ENCODE data around the gene MPP3.
"Not testable (repeated sequence)": the region's sequence is repeated elsewhere in the genome, so short reads cannot be mapped to it uniquely, and the experiment has no call there.

Gene MPP3

DNA sequence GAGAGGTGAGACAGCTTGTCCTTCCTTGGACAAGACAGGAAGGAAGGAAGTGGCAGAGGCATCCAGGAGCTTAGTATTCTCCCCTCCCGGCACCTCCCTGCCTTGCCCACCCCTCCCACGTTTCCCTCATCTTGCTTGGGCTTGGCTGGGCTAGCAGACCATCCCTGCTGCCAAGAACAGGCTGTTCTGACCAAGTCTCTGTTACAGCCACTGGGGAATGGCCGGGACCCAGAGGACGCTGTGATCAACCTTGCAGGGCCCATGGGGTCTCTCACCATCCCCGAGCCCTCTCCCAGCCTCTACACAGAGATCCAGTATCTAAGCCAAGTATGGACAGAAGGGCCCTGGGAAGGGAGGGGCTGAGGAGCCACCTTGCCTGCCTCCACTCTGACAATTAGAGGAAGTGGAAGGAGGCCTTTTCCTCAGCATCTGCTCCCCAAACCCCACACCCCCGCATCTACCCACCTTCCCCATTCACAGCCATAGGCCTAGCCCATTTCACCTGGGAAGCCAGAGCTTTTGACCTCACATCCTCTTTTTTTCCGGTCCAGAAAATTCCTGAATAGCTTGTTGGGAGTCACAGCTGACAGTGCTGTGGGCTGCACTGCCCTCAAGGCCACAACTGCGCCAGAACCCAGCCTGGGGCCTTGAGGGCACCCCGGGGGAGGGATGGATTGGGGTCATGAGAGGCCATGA lies 28.1 kb upstream of the MPP3 start:
- no peak for DNase-seq

DNA sequence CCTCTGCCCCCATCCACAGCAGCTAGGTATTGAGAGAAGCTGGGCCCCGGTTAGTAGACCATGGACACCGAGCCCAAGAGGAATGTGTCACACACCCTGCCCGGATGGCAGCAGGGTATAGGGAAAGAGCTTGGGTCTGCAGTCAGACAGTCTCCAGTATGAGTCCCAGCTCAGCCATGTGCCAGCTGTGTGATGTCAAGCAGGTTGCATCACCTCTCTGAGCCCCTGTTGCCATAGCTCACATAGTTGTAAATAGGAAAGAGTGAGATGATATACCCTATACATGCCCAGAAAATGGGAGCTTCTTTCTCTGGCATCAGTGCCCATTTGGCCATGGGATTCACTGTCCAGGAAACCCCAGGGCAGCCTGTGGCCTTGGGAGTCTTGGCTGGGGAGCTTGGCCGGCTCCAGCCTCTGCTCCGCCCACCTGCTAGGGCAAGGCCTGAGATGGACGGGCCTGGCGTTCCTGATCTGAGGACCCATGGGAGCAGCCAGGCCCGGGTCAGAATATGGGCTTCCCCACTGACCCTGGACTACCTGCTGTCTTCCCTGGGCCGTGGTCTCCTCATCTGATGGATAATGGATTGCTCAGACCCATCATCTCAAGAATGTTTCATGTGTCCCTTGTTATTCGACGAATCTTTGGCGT lies 27.3 kb upstream of the MPP3 start:
- no peak for DNase-seq

DNA sequence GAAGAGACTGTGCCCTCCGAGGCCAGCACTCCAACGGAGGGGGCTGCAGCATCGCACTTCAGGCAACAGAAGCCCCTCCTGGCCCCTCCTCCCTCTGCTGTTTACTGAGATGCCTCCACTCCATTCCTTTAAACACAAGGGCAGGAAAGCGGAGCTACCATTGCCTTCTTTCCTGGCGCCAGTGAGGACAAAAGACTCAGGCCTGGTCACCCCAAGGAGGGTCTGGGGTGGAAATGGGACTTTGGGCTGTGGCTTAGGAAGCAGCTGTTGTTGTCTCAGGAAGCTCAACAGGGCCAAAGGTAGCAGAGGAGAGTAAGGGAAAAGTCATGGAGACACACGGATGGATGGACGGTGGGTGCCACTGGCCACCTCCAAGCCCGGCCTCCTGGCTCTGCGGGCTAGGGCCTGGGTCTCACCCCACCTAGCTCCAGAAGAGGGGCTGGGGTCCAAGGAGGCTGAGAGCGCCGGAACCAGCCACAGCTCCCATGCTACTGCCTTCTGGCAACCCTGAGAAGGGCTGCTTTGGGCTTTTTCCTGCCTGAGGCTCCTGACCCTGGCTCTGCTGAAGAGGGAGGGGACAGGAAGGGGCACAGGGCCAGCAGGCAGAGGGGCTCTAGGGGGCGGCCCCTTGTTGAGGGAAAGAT lies 25.1 kb upstream of the MPP3 start:
- no peak for DNase-seq

DNA sequence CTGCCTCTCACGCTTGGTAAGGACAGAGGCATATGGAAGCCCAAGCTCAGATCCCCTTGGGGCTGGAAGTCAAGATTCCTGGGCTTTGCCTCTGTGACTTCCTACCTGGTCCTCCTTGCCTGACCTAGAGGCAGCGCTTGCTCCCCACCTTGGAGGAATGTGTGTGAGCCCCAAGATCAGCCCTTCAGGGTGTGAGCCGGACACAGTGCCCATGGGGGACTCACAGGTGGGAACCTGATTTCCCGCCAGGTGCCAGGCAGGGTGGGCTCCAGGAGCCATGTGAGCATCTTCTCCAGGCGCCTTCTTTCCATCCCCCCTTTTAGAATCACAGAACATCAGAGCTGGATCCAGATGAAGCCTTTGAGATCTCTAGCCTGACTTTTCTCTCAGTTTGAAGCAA lies 24.2 kb upstream of the MPP3 start:
- no peak for DNase-seq

DNA sequence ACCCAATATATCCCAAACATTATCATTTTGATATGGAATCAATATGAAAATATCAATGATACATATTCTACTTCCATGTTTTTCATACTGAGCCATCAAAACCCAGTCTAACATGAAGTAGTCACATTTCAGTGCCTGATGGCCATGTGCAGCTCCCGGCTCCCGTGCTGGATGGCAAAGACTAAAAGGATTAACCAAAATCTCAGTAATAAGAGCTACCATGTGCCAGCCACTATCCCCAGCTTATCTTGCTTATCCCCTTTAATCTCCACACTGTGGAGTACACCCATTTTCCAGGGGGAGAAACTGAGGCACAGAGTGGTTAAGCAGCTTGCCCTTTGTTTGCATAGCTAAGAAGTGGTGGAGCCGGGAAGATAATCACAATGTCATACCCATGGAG lies 23.2 kb upstream of the MPP3 start:
- DNase-seq: no peak

DNA sequence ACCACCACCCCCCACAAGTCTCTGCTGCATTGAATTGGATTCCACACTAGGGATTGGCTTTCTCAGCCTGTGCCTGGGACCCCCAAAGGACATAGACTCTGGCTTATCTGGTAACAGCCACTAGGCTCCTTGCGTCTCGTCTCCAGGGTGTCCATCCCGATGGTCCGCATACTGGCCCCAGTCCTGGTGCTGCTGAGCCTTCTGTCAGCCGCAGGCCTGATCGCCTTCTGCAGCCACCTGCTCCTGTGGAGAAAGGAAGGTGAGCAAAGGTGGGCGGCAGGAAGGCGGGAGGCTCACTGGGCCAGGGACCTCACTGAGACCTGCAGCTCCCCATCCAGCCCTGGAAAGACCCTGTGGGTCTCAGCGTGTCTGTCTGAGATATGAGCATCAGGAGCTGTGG lies 22.1 kb upstream of the MPP3 start:
- no peak for DNase-seq

DNA sequence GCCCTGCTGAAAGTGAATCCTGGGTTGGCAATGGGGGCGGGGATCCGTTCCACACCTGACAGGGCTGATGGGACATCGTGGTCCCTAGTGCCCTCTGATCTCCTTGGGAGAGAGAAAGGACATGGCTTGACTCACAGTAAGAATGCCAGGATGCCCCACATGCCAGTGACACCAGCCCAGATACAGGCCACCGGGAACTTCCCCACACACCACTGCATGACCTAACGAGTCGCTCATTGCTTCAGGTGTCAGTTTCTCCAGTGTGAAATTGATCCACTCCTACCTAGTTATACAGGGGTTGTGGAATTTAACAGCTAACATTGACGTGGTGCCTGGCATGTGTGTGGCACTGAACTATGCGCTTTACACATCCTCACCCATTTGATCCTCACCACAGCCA lies 21.6 kb upstream of the MPP3 start:
- DNase-seq: no peak

DNA sequence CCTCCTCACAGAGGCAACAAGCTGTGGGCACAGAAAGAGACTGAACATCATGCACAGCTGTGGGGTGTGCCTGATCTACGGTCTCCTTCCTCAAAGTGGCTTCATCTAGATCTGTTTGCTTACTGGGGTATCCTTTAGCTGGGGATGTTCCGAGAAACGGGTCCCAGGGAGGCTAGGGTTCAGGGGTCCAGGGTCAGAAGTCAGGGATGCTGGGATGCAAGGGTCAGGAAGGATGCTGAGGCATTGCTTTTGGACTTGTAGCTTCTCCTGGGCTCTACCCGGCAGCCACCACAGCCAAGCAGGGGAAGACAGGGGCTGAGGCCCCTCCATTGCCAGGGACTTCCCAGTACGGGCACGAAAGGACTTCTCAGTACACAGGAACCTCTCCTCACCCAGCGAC lies 20.6 kb upstream of the MPP3 start:
- DNase-seq: no peak

DNA sequence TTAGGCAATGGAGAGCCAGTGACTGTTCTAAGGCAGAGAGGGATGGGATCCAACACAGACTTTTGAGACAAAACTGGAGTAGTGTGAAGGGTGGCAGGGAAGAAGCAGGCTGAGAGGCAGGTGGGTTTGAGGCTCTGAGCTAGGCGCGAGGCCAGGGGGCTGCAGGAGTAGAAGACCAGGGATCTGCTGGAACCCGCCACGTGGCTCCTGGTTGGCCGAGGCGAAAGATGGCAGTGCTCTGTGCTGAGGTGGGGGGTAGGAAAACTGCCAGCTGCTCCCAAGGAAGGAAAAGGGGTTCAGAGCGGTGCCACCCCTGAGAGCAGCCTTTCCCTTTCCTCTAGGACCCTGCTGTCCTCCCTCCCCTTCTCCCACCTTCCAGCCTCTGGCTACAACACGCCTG lies 19.6 kb upstream of the MPP3 start:
- no peak for DNase-seq

DNA sequence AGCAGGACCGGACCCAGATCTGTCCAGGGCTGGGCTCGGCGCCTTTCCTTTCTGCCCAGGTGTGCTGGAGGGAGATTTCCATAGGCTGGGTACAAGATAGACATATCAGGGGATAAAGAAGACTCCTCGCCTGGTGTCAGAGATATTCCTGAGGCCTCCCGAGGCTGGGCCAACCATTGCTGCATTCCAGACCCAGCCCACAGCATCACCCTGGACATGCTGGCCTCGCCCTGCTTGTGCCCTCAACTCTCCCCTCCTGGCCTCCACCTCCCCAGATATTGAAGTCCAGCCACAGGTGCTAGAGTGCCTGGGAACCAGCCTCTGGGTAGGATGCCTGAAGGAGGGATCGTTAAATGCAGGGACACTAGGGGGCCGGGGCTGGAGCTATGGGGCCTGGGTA lies 16.2 kb upstream of the MPP3 start:
- no peak for DNase-seq

DNA sequence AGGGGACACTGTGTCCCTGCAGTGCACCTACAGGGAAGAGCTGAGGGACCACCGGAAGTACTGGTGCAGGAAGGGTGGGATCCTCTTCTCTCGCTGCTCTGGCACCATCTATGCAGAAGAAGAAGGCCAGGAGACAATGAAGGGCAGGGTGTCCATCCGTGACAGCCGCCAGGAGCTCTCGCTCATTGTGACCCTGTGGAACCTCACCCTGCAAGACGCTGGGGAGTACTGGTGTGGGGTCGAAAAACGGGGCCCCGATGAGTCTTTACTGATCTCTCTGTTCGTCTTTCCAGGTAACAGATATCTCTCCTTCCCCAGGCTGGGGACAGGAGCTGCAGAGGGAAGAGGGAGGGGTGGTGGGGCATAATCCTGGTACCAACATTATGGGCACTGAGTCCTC lies 15.7 kb upstream of the MPP3 start:
- DNase-seq: no peak

DNA sequence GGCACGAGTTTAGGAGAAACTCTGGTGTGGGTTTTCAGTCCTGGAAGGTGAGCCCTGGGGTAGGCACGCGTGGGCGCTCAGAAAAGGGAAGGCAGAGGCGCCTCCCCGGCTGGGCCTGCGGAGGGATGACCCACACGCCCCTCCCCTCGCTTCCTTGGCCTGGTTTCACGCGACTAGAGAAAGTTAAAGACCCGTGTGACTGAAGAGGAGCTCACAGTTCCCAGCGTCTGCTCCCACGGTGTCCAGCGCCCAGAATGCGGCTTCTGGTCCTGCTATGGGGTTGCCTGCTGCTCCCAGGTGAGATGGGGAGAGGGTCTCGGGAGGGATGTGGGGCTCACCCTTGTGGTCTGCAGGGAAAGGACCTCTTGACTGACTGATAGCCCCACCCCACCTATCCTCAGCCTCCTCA lies 14.0 kb upstream of the MPP3 start, which contains the start of gene CD300LG:
Gene CD300LG, plus strand, starts transcription at position 214 of the 409 bp plus-strand sequence. Its CDS starts 41 bp downstream, at position 255.
- no peak for DNase-seq

DNA sequence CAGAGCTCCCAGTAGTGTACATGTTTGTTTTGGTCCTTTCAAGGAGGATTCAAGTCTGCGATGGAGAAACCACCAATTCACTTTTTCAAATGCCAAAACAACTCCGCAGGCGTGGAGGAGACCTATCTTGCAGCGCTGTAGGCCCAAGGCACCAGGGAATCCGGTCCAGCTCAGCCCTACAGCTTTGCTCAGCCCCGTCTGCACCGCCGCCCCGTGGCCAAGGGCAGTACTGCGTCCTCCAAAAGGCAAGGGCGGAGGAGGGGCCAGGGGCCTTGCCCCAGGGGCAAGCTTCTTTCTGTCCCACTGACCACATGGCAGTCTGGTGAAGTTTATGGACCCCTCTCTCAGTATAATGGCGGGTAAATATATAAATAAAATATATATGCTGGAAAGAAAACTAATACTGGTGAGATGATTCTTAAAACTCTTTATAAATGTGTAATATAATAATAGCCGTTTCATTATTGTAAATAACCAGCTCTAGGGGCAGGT lies 13.3 kb upstream of the MPP3 start:
- peak; percentile 60 for DNase-seq

DNA sequence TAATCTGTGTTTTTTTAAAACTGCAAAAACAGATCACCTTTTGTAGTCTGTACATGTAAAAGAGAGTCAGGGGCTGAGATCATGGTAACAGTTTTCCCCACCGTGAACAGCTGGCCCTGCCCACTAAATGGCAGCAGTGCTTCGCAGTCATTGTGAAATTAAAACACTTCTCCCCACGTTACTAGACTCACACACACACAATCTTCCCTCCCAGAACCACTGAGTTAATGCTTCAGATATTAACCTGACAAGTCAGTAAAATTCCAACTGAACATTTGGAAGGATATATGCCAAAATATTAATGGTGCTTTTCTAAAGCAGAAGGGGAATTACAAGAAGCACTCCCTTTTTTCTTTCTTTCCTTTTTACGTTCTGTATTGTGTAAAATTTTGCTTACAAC lies 12.8 kb upstream of the MPP3 start:
- DNase-seq: no peak

DNA sequence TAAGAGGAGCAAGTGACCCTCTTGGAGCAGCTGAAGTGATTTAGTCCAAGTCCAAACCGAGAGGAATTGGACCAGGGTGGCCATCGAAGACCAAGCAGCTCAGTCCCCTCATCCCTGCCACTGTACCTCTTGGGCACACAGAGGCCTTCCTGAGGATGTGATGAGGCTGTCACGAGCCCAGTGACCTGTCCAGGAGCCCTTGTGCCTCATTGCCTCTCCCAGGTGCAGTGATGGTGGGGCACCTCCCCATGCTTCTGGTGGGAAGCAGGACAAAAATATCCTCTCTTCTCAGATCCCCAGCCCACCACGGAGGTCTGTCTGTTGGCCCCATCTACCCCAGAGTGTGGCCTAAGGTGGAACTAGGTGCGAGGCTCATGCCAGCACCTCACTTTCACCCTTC lies 11.3 kb upstream of the MPP3 start:
- DNase-seq: no peak

DNA sequence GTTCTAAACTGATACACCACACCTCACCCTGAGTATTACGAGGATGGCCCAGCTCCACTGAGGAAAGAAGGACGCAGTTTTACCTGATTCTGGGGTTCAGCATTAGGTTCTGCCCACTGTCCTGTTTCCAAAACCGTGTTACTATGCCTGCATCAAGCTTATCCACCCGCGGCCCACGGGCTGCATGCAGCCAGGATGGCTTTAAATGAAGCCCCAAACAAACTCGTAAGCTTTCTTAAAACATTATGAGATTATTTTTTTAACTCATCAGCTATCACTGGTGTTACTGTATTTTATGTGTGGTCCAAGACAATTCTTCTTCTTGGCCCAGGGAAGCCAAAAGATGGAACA lies 10.0 kb upstream of the MPP3 start:
- DNase-seq: no peak

DNA sequence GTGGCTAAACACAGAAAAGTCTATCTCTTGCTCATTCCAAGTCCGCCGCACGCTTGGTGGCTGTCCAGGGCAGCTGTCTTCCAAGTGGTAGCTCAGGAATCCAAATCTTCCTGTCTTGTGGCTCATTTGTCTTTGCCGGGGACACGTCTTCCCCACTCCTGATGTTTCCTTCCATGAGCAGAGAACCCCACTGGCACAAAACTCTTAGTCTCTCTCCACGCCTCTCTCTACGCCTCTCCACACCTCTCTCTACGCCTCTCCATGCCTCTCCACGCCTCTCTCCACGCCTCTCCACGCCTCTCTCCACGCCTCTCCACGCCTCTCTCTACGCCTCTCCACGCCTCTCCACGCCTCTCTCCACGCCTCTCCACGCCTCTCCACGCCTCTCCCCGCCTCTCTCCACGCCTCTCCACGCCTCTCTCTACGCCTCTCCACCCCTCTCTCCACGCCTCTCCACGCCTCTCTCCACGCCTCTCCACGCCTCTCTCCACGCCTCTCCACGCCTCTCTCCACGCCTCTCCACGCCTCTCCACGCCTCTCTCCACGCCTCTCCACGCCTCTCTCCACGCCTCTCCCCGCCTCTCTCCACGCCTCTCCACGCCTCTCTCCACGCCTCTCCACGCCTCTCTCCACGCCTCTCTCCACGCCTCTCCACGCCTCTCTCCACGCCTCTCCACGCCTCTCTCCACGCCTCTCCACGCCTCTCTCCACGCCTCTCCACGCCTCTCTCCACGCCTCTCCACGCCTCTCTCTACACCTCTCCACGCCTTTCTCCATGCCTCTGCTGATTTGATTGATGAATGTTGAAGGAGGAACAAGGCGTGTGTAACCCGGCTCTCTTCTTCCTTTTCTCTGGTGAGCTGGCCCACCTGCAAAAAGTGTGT lies 9.4 kb upstream of the MPP3 start:
- DNase-seq: not testable (repeated sequence)

DNA sequence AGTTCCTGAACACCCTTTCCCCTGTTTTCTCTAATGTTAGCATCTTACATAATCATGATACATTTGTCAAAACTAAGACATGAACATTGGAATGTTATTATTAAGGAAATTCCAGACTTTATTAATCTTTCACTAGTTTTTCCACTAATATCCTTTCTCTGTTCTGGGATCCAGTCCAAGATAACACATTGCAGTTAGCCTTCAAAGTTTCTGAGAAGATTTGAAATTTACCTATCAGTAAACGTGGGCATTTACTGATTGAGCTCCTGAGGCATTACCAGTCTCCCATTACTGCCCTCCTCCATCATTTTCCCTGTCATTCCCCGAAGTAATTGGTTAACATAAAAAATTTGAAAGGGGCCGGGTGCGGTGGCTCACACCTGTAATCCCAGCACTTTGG lies 8.3 kb upstream of the MPP3 start:
- DNase-seq: no peak

DNA sequence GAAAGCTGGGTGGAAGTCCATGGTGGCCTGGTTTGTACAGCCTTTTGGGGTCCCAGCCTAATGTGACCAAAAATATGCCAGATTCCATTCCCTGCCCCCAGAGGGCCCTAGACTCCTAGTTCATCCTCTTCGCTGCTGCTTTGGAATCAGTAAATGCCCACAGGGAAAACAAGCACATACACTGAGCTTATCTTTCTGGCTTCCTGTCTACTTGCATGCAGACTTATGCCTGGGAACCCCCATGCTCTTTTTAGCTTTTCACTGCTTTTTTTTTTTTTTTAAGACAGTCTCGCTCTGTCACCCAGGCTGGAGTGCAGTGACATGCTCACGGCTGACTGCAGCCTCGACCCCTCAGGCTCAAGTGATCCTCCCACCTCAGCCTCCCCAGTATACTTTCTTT lies 7.9 kb upstream of the MPP3 start:
- no peak for DNase-seq

DNA sequence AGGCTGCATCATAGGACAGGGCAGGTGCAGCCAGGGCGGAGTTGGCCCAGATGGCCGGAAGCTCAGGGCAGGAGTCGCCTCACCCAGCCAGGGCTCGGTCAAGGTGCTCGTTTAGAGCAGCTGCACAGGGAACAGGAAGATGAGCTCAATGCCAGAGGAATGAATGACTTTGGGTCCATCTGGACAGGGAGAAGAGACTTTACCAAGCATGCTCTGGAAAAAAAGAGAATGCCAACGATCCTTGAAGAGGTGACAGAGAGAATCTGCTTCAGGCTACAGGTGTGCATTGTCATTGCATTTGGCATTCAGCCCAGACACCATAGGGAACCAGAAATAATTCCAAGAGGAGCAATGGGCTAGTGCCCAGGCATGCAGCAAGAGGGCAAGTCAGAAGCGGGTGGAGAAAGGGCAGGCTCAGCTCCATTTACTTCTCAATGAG lies 6.7 kb upstream of the MPP3 start:
- DNase-seq: no peak

DNA sequence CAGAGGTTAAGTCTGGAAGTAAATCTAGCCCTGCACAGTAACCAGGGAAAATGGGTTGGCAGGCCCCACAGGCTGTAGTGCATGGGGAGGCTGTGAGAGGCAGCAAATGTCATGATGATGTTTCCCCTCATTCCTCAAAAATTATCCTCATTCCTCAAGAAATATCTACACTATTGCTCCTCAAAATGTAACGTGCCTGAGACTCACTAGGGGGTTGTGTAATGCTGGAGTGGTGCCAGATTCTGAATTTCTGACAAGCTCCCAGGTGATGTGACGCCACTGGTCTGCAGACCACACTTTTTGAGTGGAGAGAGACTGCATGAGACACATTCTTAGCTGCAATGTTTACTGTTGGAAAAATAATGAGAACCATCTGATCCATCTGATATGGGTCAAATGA lies 1.2 kb upstream of the MPP3 start:
- no peak for DNase-seq

DNA sequence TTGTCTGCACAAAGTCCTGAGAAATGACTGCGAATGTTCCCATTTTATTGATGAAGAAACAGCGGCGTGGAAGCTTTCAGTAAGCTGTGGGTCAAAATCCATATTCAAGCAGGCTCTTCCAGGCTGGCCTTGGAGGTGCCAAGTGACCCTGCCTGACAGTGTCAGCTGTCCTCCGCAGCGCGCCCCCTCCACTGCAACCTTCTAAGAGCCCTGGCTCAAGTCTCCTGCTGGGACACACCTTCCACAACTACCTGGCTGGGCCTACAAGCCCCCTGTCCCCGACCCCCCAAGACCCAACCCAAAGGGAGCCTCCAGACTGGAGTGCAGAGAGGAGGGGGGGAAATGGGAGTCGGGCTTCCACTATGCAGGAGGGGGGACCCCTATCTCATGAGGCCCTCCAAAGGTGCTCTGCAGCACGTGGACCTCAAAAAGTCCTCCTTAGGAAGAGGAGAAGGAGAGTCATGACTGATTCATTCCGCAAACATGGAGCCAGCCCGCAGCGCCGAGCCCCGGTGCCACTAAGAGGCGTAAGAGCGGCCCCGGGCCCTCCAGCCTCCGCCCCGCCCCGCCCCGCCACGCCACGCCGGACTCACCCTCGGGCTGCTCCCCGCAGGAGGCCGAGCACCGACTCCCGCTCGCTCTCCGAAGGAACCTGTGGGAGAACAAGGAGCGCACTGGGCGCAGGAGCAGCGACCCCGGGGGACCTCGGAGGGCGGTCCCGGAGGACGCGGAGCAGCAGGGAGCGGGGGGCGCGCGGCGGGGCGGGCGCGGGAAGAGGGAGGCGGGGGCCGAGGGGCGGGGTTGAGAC lies 574 bp downstream of the MPP3 start:
- no peak for DNase-seq
